Suppressor macrophage (primary cell): ENCODE measurements around the gene ANKRD31.
"Not testable (repeated sequence)": the region's sequence is repeated elsewhere in the genome, so short reads cannot be mapped to it uniquely, and the experiment has no call there.

Experiments
- DNase-seq, 4 experiments: peaks; one replicate each; pipeline ENCODE4 v3.0.0-alpha.2; 2020 to 2022
- total RNA-seq, 17 experiments: gene quantifications; one replicate each; lab custom pipeline; 2026; ENCODE audit warnings: mixed read lengths in 6 of 17, inconsistent platforms in 3 of 17; lab: John Stamatoyannopoulos, UW

ANKRD31 gene
- 0 to 2.9 (median 0.04) reads per million in 17 experiments for total RNA-seq

GRCh38 chr5:75236322-75237316 lies at the start of gene ANKRD31:
Gene ANKRD31, minus strand, starts transcription at chr5:75236878. Its CDS starts 192 bp downstream, at chr5:75236686.
- DNase-seq, result peak; percentile 90 to 98 (median 96)

- no peak for DNase-seq
Measured at GRCh38 chr5:75286211-75286773, 49.6 kb upstream of the ANKRD31 start.

GRCh38 chr5:75282581-75282980 lies 45.9 kb upstream of the ANKRD31 start:
- no peak for DNase-seq

- DNase-seq, result peak in 3 of 4 experiments; percentile 15 to 28 (median 28)
Measured at GRCh38 chr5:75281716-75282465, 45.2 kb upstream of the ANKRD31 start.

- peak in 1 of 4 experiments; percentile 16 for DNase-seq
Measured at GRCh38 chr5:75279321-75279720, 42.6 kb upstream of the ANKRD31 start.

GRCh38 chr5:75277463-75277862 lies 40.8 kb upstream of the ANKRD31 start:
- no peak for DNase-seq

- no peak for DNase-seq
Measured at GRCh38 chr5:75275756-75276155, 39.1 kb upstream of the ANKRD31 start.

GRCh38 chr5:75275147-75275546 lies 38.5 kb upstream of the ANKRD31 start:
- no peak for DNase-seq

- no peak for DNase-seq
Measured at GRCh38 chr5:75274486-75274885, 37.8 kb upstream of the ANKRD31 start.

GRCh38 chr5:75270605-75271004 lies 33.9 kb upstream of the ANKRD31 start:
- not testable (repeated sequence) for DNase-seq

- DNase-seq, result peak in 3 of 4 experiments; percentile 10 to 44 (median 37)
Measured at GRCh38 chr5:75265731-75266130, 29.1 kb upstream of the ANKRD31 start.

- no peak for DNase-seq
Measured at GRCh38 chr5:75262271-75262670, 25.6 kb upstream of the ANKRD31 start.

- DNase-seq, result no peak
Measured at GRCh38 chr5:75260708-75261107, 24.0 kb upstream of the ANKRD31 start.

GRCh38 chr5:75250452-75250851 lies 13.8 kb upstream of the ANKRD31 start:
- not testable (repeated sequence) for DNase-seq

GRCh38 chr5:75245023-75245422 lies 8.3 kb upstream of the ANKRD31 start:
- no peak for DNase-seq

GRCh38 chr5:75243510-75243909 lies 6.8 kb upstream of the ANKRD31 start:
- DNase-seq, result no peak

GRCh38 chr5:75243100-75243499 lies 6.4 kb upstream of the ANKRD31 start:
- no peak for DNase-seq

GRCh38 chr5:75242067-75242466 lies 5.4 kb upstream of the ANKRD31 start:
- no peak for DNase-seq

GRCh38 chr5:75239681-75240080 lies 3.0 kb upstream of the ANKRD31 start:
- DNase-seq, result no peak

- no peak for DNase-seq
Measured at GRCh38 chr5:75235711-75236110, 967 bp downstream of the ANKRD31 start.

GRCh38 chr5:75234251-75234650 lies 2.4 kb downstream of the ANKRD31 start:
- no peak for DNase-seq

- DNase-seq, result no peak
Measured at GRCh38 chr5:75226916-75227315, 9.8 kb downstream of the ANKRD31 start.

GRCh38 chr5:75225506-75225905 lies 11.2 kb downstream of the ANKRD31 start:
- DNase-seq, result no peak
